Measurements from ENCODE around the gene ALOX15B.

The ALOX15B gene

DNA sequence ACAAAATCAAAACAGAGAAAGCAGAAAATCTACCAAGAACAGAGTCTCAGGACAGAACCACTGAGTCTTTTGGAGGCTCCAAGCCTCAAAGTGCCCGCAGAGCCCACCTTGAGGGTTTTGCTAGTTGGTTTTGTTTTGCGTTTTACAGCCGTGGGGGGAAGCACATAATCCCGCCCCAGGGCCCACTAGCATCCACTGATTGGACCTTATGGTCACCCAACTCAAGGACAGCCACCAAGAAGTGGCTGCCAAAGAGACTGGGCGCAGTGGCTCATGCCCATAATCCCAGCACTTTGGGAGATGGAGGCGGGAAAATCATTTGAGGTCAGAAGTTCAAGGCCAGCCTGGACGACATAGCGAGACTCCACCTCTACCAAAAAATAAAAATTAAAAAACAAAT is 9.9 kb downstream of the ALOX15B start:
- DNase-seq = no peak
- Mint-ChIP-seq H3K9me3 (no peaks in the 10 kb centered on the region), H3K4me1 (peaks cover 10% of the 10 kb centered on the region), H3K27me3 (ENCODE audit: low read depth, poor library complexity) (peaks cover 39% of the 10 kb centered on the region), H3K27ac (no peak overlapping the region), H3K4me3 (no peak overlapping the region), H3K36me3 (ENCODE audit: low read depth) (no peaks in the 10 kb centered on the region)
- TF ChIP-seq, protein P1, sequence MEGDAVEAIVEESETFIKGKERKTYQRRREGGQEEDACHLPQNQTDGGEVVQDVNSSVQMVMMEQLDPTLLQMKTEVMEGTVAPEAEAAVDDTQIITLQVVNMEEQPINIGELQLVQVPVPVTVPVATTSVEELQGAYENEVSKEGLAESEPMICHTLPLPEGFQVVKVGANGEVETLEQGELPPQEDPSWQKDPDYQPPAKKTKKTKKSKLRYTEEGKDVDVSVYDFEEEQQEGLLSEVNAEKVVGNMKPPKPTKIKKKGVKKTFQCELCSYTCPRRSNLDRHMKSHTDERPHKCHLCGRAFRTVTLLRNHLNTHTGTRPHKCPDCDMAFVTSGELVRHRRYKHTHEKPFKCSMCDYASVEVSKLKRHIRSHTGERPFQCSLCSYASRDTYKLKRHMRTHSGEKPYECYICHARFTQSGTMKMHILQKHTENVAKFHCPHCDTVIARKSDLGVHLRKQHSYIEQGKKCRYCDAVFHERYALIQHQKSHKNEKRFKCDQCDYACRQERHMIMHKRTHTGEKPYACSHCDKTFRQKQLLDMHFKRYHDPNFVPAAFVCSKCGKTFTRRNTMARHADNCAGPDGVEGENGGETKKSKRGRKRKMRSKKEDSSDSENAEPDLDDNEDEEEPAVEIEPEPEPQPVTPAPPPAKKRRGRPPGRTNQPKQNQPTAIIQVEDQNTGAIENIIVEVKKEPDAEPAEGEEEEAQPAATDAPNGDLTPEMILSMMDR (IDR thresholded peaks at IDR 0.05) = no peak

DNA sequence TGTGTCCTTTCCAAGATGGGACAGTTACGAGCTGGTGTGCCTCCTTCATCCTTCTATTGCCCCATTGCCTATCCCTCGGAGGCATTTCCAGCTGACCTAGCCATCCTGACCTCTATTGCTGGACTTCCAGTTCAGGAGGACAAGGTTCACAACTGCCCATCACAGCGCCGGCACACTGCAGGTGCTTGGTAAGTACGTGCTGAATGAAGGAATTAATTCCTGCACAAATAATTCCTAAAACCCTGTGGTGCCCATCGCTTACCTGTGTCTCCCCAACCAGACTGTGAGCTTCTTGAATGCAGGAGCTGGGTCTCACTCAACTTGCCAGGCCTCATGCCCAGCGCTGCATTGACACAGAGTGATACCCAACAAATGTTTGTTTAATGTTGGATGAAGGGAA is 13.0 kb downstream of the ALOX15B start:
- Mint-ChIP-seq H3K27me3 (ENCODE audit: low read depth, poor library complexity) (peaks cover 33% of the 10 kb centered on the region), H3K4me3 (no peak overlapping the region), H3K4me1 (peaks cover 10% of the 10 kb centered on the region), H3K9me3 (no peaks in the 10 kb centered on the region), H3K36me3 (ENCODE audit: low read depth) (no peaks in the 10 kb centered on the region), H3K27ac (no peak overlapping the region)
- TF ChIP-seq, protein P1 (IDR thresholded peaks at IDR 0.05) = no peak
- DNase-seq = no peak

DNA sequence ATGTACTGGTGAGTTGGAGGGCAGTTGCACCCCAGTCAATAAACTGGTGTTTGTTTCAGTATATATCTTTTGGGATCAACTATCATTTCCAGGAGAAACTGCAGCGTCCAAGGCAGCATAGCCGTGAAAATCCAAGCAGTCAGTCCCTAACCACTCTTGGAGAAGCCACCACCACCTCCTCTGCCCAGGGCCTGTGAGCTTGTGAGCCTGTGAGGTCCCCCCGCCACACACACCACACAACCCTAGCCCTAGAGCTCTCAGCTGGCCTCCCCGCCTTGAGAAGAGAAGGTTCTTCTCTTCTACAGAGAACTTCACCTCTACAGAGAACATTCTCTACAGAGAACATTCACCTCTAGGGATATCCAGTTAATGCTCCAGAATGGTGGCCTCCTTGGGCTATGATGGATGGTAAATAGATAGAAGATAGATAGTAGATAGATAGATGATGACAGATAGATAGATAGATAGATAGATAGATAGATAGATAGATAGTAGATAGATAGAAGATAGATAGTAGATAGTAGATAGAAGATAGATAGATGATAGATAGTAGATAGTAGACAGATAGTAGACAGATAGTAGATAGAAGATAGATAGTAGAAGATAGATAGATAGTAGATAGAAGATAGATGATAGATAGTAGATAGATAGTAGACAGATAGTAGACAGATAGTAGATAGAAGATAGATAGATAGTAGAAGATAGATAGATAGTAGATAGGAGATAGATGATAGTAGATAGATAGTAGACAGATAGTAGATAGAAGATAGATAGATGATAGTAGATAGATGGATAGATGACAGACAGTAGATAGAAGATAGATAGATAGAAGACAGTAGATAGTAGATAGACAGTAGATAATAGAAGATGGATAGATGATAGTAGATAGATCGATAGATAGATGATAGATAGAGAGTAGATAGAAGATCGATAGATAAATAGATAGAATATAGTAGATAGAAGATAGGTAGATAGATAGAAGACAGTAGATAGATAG is 13.7 kb downstream of the ALOX15B start:
- Mint-ChIP-seq H3K9me3 (no peaks in the 10 kb centered on the region), H3K27me3 (ENCODE audit: low read depth, poor library complexity) (peaks cover 30% of the 10 kb centered on the region), H3K36me3 (ENCODE audit: low read depth) (no peaks in the 10 kb centered on the region), H3K4me3 (no peak overlapping the region), H3K27ac (no peak overlapping the region), H3K4me1 (peaks cover 17% of the 10 kb centered on the region)
- no peak for DNase-seq
- TF ChIP-seq, protein P1 (IDR thresholded peaks at IDR 0.05) = no peak

DNA sequence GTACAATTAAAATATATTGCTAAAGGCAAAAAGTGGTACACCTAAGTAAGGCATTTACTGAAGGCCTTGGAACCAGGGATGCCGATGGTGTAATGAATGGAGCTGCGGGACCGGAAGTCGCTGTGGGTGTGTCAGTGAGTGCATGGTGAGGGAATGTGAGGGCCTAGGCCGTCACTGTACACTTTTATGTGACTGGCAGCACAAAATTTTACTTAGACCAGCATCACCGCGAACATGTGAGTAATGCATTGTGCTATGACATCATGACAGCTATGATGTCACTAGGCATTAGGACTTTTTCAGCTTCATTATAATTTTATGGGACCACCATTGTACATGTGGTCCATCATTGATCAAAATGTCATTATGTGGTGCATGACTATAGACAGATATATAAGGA is 14.7 kb downstream of the ALOX15B start:
- Mint-ChIP-seq H3K4me3 (no peak overlapping the region), H3K36me3 (ENCODE audit: low read depth) (no peaks in the 10 kb centered on the region), H3K9me3 (no peaks in the 10 kb centered on the region), H3K4me1 (peaks cover 14% of the 10 kb centered on the region), H3K27me3 (ENCODE audit: low read depth, poor library complexity) (peaks cover 34% of the 10 kb centered on the region), H3K27ac (no peak overlapping the region)
- TF ChIP-seq, protein P1 (IDR thresholded peaks at IDR 0.05) = no peak
- no peak for DNase-seq

DNA sequence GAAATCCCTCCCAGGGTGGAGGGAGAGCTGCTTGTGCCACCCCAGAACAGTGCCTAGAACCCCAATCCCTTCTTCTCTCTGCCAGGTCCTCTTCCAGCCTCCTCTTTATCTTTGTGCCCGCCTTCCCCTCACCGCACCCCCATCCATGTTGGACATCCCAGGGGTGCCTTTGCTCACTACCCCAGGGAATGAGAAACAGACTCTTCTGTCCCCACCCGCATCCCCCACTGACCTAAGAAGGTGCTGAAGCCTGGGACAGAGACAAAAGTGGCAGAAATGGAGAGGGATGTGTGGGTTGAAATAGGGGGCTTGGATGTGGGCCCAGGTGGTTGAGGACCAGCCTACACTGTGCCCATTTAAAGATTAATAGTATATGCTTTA is 17.0 kb downstream of the ALOX15B start:
- Mint-ChIP-seq H3K36me3 (ENCODE audit: low read depth) (no peaks in the 10 kb centered on the region), H3K4me3 (no peak overlapping the region), H3K27ac (no peak overlapping the region), H3K27me3 (ENCODE audit: low read depth, poor library complexity) (peaks cover 48% of the 10 kb centered on the region), H3K4me1 (peaks cover 12% of the 10 kb centered on the region), H3K9me3 (no peaks in the 10 kb centered on the region)
- no peak for DNase-seq
- TF ChIP-seq, protein P1 (IDR thresholded peaks at IDR 0.05) = no peak
